HepG2 (cell line): ENCODE data around the gene MARS1. TPM values are rescaled to one million over a fixed set of nuclear protein-coding genes. Genes with fewer than 3 reads are reported as not detected.

Experiments used
- KLF16 ChIP-seq, 2 experiments: sonication (generic) in 1 of 2; formaldehyde crosslinking in 1 of 2; IDR thresholded peaks; 2 replicates each; pipeline versions ENCODE4 v1.6.1 to v1.8.0; 2016 to 2023; ENCODE audit warnings: missing genetic modification reagents in 2 of 2, missing compliant biosample characterization in 1 of 2
- NR2C2 ChIP-seq: sonication (generic); formaldehyde crosslinking; IDR thresholded peaks from 2 replicates; pipeline ENCODE4 v1.4.0; 2020; ENCODE audit warnings: missing genetic modification reagents, mild to moderate bottlenecking, moderate library complexity, borderline replicate concordance
- POGK ChIP-seq: sonication (generic); formaldehyde crosslinking; conservative IDR thresholded peaks from 2 replicates; pipeline ENCODE4 v1.8.0; 2022; ENCODE audit warnings: mild to moderate bottlenecking, moderate library complexity, missing genetic modification reagents
- ZHX2 ChIP-seq, 2 experiments: sonication (generic) in 1 of 2; formaldehyde crosslinking in 1 of 2; IDR thresholded peaks; 2 replicates each; pipeline versions ENCODE4 v1.6.1 to v1.9.0; 2014 to 2022; ENCODE audit warnings: antibody characterized with exemption in 1 of 2, borderline replicate concordance in 1 of 2, inconsistent platforms in 1 of 2, low read depth in 1 of 2, missing genetic modification reagents in 1 of 2
- polyA plus RNA-seq, 8 experiments: library from polyadenylated mRNA; depleted of rRNA in 3 of 8; stranded (reverse) in 7 of 8; unstranded in 1 of 8; fragments of >200 nt; fragmentation: Illumina TruSeq in 4 of 8; extraction: Trizol in 4 of 8; gene quantifications; 2 replicates each; pipeline versions ENCODE4 v1.2.1 to v1.2.3, GENCODE V29; 2011 to 2016; ENCODE audit warnings: low read depth in 4 of 8, missing spikeins in 1 of 8, mixed read lengths in 1 of 8; ENCODE audit not compliant: insufficient read depth in 1 of 8
- total RNA-seq, 5 experiments: library from RNA; depleted of rRNA; stranded (reverse); fragments of >200 nt; fragmentation: Illumina TruSeq; extraction: Trizol; gene quantifications; 2 replicates each; pipeline ENCODE4 v1.2.3, GENCODE V29; 2016; ENCODE audit warnings: low read depth in 1 of 5
- TF ChIP-seq, protein P1 (sequence below): IDR thresholded peaks from 2 replicates; pipeline ENCODE4 v1.6.1; 2016; ENCODE audit warnings: low read depth, borderline replicate concordance
- TF ChIP-seq, protein P2 (sequence below), 2 experiments: IDR thresholded peaks; 2 replicates each; pipeline ENCODE4 v1.6.1; 2011 to 2012; ENCODE audit warnings: low read length in 2 of 2, borderline replicate concordance in 1 of 2, low read depth in 1 of 2, mild to moderate bottlenecking in 1 of 2, moderate library complexity in 1 of 2
- TF ChIP-seq, protein P3 (sequence below): sonication (generic); formaldehyde crosslinking; IDR thresholded peaks from 2 replicates; pipeline ENCODE4 v1.5.1; 2020; ENCODE audit warnings: mild to moderate bottlenecking, missing genetic modification reagents
- TF ChIP-seq, protein P4 (sequence below): sonication (generic); formaldehyde crosslinking; IDR thresholded peaks from 2 replicates; pipeline ENCODE4 v1.5.1; 2020; ENCODE audit warnings: mild to moderate bottlenecking, moderate library complexity, missing genetic modification reagents

MARS1 gene
- total and polyA plus RNA-seq, 2 of the 13 experiments (the other 11 are each of a cell fraction or from before 2014, with no cell fraction given), result 115 to 181 TPM

GRCh38 chr12:57454566-57455373, 33.1 kb upstream of the MARS1 start, which contains the start of gene INHBE (continued):
- peak; percentile 7; the same call in 1 of the 2 replicates for TF ChIP-seq ZHX2 (IDR thresholded peaks at IDR 0.05; ENCODE audit: low read depth)
- no peak for TF ChIP-seq ZHX2 (CRISPR knock-in tag; IDR thresholded peaks at IDR 0.05; ENCODE audit: borderline replicate concordance)
- peak in 1 of 2 experiments; percentile 33; a peak in 1 of 4 replicates for TF ChIP-seq KLF16 (CRISPR knock-in tag; IDR thresholded peaks at IDR 0.05)
- TF ChIP-seq NR2C2 (CRISPR knock-in tag), result peak; percentile 85
- TF ChIP-seq, protein P1, sequence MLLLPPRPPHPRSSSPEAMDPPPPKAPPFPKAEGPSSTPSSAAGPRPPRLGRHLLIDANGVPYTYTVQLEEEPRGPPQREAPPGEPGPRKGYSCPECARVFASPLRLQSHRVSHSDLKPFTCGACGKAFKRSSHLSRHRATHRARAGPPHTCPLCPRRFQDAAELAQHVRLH (CRISPR knock-in tag), result peak; percentile 56; the same call in 1 of the 2 replicates
- TF ChIP-seq, protein P2, sequence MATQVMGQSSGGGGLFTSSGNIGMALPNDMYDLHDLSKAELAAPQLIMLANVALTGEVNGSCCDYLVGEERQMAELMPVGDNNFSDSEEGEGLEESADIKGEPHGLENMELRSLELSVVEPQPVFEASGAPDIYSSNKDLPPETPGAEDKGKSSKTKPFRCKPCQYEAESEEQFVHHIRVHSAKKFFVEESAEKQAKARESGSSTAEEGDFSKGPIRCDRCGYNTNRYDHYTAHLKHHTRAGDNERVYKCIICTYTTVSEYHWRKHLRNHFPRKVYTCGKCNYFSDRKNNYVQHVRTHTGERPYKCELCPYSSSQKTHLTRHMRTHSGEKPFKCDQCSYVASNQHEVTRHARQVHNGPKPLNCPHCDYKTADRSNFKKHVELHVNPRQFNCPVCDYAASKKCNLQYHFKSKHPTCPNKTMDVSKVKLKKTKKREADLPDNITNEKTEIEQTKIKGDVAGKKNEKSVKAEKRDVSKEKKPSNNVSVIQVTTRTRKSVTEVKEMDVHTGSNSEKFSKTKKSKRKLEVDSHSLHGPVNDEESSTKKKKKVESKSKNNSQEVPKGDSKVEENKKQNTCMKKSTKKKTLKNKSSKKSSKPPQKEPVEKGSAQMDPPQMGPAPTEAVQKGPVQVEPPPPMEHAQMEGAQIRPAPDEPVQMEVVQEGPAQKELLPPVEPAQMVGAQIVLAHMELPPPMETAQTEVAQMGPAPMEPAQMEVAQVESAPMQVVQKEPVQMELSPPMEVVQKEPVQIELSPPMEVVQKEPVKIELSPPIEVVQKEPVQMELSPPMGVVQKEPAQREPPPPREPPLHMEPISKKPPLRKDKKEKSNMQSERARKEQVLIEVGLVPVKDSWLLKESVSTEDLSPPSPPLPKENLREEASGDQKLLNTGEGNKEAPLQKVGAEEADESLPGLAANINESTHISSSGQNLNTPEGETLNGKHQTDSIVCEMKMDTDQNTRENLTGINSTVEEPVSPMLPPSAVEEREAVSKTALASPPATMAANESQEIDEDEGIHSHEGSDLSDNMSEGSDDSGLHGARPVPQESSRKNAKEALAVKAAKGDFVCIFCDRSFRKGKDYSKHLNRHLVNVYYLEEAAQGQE (IDR thresholded peaks at IDR 0.05; ENCODE audit: borderline replicate concordance in 1 of 2, low read depth in 1 of 2, low read length in 2 of 2), result peak in 1 of 2 experiments; percentile 20; a peak in 1 of 4 replicates
- TF ChIP-seq, protein P3, sequence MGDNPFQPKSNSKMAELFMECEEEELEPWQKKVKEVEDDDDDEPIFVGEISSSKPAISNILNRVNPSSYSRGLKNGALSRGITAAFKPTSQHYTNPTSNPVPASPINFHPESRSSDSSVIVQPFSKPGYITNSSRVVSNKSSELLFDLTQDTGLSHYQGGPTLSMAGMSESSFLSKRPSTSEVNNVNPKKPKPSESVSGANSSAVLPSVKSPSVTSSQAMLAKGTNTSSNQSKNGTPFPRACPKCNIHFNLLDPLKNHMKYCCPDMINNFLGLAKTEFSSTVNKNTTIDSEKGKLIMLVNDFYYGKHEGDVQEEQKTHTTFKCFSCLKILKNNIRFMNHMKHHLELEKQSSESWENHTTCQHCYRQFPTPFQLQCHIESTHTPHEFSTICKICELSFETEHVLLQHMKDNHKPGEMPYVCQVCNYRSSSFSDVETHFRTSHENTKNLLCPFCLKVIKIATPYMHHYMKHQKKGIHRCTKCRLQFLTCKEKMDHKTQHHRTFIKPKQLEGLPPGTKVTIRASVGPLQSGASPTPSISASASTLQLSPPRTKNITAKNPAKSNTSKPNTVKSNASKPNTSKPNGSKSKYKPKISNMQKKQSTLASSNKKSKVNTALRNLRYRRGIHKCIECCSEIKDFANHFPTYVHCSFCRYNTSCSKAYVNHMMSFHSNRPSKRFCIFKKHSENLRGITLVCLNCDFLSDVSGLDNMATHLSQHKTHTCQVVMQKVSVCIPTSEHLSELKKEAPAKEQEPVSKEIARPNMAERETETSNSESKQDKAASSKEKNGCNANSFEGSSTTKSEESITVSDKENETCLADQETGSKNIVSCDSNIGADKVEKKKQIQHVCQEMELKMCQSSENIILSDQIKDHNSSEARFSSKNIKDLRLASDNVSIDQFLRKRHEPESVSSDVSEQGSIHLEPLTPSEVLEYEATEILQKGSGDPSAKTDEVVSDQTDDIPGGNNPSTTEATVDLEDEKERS (CRISPR knock-in tag), result 0 out of 2 replicates have a peak, but pooled peaks have one; percentile 42
- peak; percentile 86 for TF ChIP-seq POGK (CRISPR knock-in tag)
- TF ChIP-seq, protein P4, sequence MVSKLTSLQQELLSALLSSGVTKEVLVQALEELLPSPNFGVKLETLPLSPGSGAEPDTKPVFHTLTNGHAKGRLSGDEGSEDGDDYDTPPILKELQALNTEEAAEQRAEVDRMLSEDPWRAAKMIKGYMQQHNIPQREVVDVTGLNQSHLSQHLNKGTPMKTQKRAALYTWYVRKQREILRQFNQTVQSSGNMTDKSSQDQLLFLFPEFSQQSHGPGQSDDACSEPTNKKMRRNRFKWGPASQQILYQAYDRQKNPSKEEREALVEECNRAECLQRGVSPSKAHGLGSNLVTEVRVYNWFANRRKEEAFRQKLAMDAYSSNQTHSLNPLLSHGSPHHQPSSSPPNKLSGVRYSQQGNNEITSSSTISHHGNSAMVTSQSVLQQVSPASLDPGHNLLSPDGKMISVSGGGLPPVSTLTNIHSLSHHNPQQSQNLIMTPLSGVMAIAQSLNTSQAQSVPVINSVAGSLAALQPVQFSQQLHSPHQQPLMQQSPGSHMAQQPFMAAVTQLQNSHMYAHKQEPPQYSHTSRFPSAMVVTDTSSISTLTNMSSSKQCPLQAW, result peak; percentile 78; the same call in 1 of the 2 replicates
